Kidney tubule cell (primary cell): ENCODE measurements around the gene TELO2.

Experiments used
- DNase-seq: peaks from one replicate; pipeline ENCODE4 v3.0.0-alpha.2; 2018; ENCODE audit warnings: low spot score

TELO2 gene

GRCh38 chr16:1537138-1537577 is 44.0 kb downstream of the TELO2 start:
- DNase-seq, result no peak

DNA sequence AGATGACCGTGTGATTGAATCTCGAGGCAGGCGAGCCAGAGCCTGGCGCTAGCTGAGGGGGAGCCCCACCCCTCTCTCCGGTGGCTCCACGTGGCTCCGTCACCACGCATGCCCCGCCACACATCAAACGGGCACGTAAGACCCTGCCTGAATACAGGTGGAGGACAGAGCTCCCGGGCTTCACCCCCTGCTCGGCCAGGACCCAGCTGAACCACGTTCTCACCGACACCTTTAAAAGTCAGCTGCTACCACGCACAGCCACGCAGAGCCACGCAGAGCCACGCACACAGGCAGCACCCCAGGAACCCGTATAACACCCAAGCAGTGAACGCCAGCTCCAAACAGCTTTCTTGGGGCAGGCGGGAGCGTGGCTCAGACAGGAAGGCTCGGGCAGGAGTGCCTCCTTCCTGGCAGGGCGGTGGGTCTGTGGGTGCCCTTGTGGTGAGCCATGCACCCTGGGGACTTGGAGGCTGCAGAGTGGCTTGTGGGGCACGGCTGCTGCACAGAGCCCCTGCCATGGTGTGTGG is 44.7 kb downstream of the TELO2 start:
- no peak for DNase-seq

GRCh38 chr16:1538804-1539520 is 45.8 kb downstream of the TELO2 start:
- DNase-seq, result no peak

GRCh38 chr16:1539720-1540555 is 46.8 kb downstream of the TELO2 start:
- DNase-seq, result no peak

- DNase-seq, result no peak
Measured at GRCh38 chr16:1540556-1540855, 47.3 kb downstream of the TELO2 start.

- DNase-seq, result no peak
Measured at GRCh38 chr16:1541293-1542165, 48.4 kb downstream of the TELO2 start.

DNA sequence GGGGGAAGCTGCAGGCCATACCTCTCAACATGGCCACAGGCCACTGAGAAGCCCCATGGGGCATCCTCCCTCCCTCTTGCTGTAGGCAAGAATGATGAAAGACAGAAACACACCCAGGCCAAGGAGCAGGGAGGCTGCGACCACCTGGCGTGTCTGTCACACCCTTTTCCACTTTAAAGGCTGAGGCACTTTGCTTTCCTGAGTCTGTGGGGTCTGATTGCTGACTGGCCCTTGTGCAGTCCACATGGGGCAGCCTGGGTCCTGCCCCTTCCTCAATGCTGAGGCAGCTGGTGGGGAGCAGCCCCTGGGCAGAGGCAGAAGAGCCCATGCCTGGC is 49.0 kb downstream of the TELO2 start:
- no peak for DNase-seq

GRCh38 chr16:1542533-1542932 is 49.4 kb downstream of the TELO2 start:
- no peak for DNase-seq

DNA sequence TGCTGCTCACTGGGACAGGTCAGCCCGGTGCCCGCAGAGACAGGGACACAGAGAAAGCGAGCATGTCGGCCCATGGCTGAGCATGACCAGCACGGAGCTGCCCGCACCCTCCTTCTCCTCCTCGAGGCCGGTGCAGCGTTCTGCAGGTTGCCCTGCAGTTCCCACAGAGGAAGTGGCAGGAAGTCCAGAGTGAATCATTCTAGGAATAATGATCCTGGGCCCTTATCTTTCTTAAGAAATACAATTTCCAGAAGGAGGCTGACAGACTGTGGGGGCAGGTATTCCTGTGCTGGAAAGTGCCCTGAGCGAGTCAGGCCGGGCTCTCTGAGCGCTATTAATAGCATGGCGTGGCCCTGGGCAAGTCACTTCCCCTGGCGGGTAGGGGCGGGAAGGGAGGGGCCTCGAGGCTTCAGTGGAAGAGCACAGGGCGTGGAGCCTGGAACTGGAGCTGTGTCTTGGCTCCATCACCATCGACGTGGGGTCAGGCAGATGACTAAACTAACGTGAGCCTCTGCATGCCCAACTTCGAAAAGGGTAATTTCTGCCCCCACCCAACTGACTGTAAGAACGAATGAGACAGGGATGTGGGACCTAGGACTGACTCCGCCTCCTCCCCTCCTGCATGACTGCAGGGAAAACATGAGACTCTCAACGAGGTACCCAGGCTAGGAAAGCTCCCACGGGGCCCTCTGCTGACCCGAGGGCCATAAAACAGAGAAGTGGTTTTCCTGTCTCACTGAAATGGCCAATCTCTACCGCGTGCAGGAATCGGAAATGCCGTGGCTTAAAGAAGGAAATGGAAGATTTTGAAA is 50.1 kb downstream of the TELO2 start:
- peak; percentile 61 for DNase-seq

DNA sequence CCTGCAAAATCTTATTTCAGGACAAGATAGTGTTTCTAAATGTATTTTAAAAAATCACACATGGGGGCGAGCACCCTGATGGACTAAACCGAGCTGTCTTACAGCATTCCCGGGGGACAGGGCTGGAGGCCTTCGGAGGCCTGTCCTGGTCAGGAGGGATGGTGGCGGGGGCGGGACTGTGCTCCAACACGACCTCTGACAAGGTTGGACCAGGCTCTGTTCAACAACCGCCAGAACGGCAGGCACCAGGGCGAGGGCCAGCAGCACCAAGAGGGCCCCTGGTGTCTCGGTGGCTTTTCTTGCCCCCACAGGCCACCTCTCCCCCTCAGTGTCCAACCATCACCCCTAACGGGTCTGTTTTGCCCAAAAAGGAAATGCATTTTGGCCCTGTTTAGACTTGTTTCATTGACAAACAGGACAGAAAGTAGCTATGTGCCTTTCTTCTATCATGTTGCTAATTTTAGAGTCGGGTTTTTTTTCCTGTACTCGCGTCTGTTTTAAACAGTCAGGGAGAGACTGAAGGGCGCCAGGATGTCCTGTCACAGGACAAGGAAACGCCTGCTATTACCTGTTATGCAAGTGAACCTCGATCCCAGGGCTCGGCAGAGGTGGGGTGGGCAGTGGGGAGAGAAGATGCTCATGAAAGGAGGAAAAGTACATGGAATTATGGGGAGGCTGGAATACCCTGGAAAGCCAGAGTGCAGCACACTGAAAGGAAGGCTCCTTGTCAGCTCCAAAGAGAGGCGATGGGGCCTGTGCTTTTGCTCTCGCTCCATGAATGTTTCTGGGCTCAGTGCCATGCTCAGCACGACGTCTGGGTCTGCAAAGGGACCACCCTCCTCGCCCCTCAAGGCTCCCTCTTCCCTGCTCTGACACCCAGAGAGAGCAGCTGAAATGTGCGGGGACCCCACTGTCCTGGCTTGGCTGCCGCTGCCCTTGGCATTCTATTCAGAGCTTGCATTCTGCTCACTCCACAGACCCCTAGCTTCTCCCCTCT is 52.2 kb downstream of the TELO2 start:
- DNase-seq, result no peak

DNA sequence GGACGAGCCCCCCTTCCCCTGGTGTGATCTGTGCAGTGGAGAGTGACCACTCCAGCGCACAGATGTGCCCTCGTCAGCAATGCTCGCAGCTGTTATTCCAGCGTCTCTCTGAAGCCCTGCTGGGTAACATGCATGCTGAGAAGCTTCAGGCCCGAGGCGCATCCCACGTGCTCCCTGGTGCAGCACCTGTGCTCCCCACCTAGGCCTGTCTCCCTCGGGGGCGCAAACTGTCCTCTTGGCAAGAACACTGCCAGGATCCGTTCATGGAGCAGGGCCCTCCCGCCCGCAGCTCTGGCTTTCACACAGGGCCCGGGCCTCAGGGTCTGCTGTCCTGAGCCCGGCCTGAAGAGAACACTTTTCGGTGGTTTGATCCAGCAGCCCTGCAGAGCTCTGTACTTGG is 53.3 kb downstream of the TELO2 start:
- no peak for DNase-seq

DNA sequence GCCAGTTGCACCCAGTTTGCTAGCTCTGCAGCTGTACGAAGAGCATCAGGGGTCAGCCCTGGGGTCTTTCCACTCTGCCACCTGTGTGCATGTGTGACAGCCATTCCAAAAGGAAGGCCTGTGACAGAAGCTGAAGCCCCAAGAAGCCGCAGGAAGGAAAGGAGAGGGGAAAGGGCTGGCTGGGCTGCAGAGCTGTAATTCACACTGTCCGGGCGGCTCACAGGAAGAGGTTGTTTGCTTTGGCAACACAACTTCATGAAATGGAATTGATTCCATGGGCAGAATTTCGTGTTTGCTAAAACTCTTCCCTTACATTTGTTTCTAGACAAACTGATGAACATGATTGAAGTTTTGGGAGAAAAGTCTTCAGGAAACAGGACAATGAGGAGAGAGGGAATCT is 55.1 kb downstream of the TELO2 start:
- DNase-seq, result no peak

- DNase-seq, result no peak
Measured at GRCh38 chr16:1548727-1549126, 55.6 kb downstream of the TELO2 start.

- no peak for DNase-seq
Measured at GRCh38 chr16:1550069-1550468, 56.9 kb downstream of the TELO2 start.

- DNase-seq, result no peak
Measured at GRCh38 chr16:1550696-1551095, 57.5 kb downstream of the TELO2 start.

- no peak for DNase-seq
Measured at GRCh38 chr16:1551166-1551565, 58.0 kb downstream of the TELO2 start.

GRCh38 chr16:1552129-1552528 is 59.0 kb downstream of the TELO2 start:
- no peak for DNase-seq

DNA sequence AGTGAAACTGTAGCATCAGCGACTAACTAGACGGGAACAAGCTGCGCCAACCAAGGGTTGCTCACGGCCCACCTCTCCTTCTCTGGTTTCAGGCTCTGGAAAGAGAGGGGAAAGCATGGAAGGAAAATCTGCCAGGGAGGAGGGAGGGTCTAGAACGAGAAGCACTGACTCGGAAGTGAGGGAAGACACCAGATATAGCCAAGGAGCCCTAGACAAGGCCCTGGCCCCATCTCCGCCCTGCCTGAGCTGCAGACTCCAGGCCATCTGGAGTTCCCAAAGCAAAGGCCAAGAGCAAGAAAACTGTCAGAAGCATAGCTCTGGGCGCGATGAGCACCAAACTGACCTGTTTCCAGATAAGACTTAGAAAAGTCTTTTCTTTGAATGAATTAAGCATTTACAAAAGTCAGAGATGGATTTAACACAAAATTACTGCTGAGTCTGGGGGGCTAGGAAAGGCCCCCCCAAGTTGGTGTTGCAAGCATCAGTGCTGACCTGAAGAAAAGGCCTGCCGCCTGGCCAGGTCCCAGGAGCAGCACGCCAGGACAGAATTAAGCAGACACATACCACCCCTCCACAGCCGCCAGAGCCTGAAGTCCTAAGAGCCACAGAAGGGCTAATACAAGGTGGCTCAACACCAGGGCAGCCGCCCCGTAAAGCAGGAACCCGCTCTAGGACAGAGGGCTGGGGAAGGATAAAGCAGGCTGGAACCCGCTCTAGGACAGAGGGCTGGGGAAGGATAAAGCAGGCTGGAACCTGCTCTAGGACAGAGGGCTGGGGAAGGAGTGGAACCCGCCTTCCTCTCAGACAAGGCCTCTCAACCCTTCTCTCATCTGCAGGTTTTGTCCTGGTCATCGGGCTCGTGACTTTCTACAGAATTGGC is 61.0 kb downstream of the TELO2 start:
- DNase-seq, result no peak

- no peak for DNase-seq
Measured at GRCh38 chr16:1554826-1555445, 61.8 kb downstream of the TELO2 start.
